ENCODE results near the gene AP2A2. TPM values are rescaled to one million over a fixed set of nuclear protein-coding genes. Genes with fewer than 3 reads are reported as not detected.
"Not testable (repeated sequence)": the region's sequence is repeated elsewhere in the genome, so short reads cannot be mapped to it uniquely, and the experiment has no call there.

The AP2A2 gene
- total RNA-seq, 2 experiments from 2014 or later, result 36.3 to 52.2 TPM

- no peak for DNase-seq
- Mint-ChIP-seq H3K4me1 (no peaks in the 10 kb centered on the region), H3K27ac (no peak overlapping the region), H3K4me3 (no peak overlapping the region), H3K9me3 (ENCODE audit: low read depth) (no peaks in the 10 kb centered on the region), H3K27me3 (no peaks in the 10 kb centered on the region), H3K36me3 (no peaks in the 10 kb centered on the region)
- no peak for ATAC-seq
- CTCF ChIA-PET, result no interaction called here
These were observed 84.3 kb downstream of the AP2A2 start for GRCh38 chr11:1009991-1010390.

GRCh38 chr11:1010551-1011319 is 85.1 kb downstream of the AP2A2 start:
- Mint-ChIP-seq H3K27ac (no peak overlapping the region), H3K27me3 (no peaks in the 10 kb centered on the region), H3K4me3 (no peak overlapping the region), H3K36me3 (no peaks in the 10 kb centered on the region), H3K4me1 (no peaks in the 10 kb centered on the region), H3K9me3 (ENCODE audit: low read depth) (no peaks in the 10 kb centered on the region)
- DNase-seq (no peak), ATAC-seq (no peak)
- CTCF ChIA-PET, result no interaction called here

- Mint-ChIP-seq H3K4me1 (no peaks in the 10 kb centered on the region), H3K36me3 (no peaks in the 10 kb centered on the region), H3K27ac (no peak overlapping the region), H3K4me3 (no peak overlapping the region), H3K27me3 (no peaks in the 10 kb centered on the region), H3K9me3 (ENCODE audit: low read depth) (no peaks in the 10 kb centered on the region)
- DNase-seq, result no peak
- ATAC-seq, result no peak
- CTCF ChIA-PET, result no interaction called here
These were observed 85.6 kb downstream of the AP2A2 start for GRCh38 chr11:1011320-1011698.

GRCh38 chr11:1012291-1012690 is 86.6 kb downstream of the AP2A2 start:
- Mint-ChIP-seq H3K4me3 (no peak overlapping the region), H3K27ac (no peak overlapping the region), H3K9me3 (ENCODE audit: low read depth) (peaks cover 9% of the 10 kb centered on the region), H3K36me3 (no peaks in the 10 kb centered on the region), H3K27me3 (no peaks in the 10 kb centered on the region), H3K4me1 (peaks cover 9% of the 10 kb centered on the region)
- ATAC-seq (no peak), DNase-seq (no peak)
- CTCF ChIA-PET, result no interaction called here

GRCh38 chr11:1012740-1013630 is 87.3 kb downstream of the AP2A2 start:
- no peaks in the 10 kb centered on the region for H3K36me3 Mint-ChIP-seq
- H3K27me3 Mint-ChIP-seq, result no peaks in the 10 kb centered on the region
- no peak overlapping the region for H3K27ac Mint-ChIP-seq
- CTCF ChIA-PET, result no interaction called here
- H3K4me1 Mint-ChIP-seq, result peaks cover 14% of the 10 kb centered on the region
- ATAC-seq (no peak), DNase-seq (no peak)
- H3K9me3 Mint-ChIP-seq (ENCODE audit: low read depth), result peaks cover 14% of the 10 kb centered on the region
- H3K4me3 Mint-ChIP-seq, result no peak overlapping the region

- no peak for ATAC-seq
- no peak for DNase-seq
- no peaks in the 10 kb centered on the region for H3K27me3 Mint-ChIP-seq
These were observed 87.9 kb downstream of the AP2A2 start for GRCh38 chr11:1013631-1013935.

GRCh38 chr11:1014276-1014675 is 88.6 kb downstream of the AP2A2 start:
- ATAC-seq (no peak), DNase-seq (no peak)
- H3K27ac Mint-ChIP-seq, result no peak overlapping the region
- CTCF ChIA-PET, result no interaction called here
- H3K36me3 Mint-ChIP-seq, result no peaks in the 10 kb centered on the region
- peaks cover 17% of the 10 kb centered on the region for H3K4me1 Mint-ChIP-seq
- H3K9me3 Mint-ChIP-seq (ENCODE audit: low read depth), result peaks cover 14% of the 10 kb centered on the region
- H3K27me3 Mint-ChIP-seq, result no peaks in the 10 kb centered on the region
- H3K4me3 Mint-ChIP-seq, result no peak overlapping the region

More at GRCh38 chr11:1013631-1013935, 87.9 kb downstream of the AP2A2 start:
- peaks cover 17% of the 10 kb centered on the region for H3K4me1 Mint-ChIP-seq
- CTCF ChIA-PET, result no interaction called here
- no peak overlapping the region for H3K4me3 Mint-ChIP-seq
- H3K36me3 Mint-ChIP-seq, result no peaks in the 10 kb centered on the region
- no peak overlapping the region for H3K27ac Mint-ChIP-seq
- peaks cover 14% of the 10 kb centered on the region for H3K9me3 Mint-ChIP-seq (ENCODE audit: low read depth)

- H3K4me1 Mint-ChIP-seq, result peaks cover 17% of the 10 kb centered on the region
- ATAC-seq, result no peak
- CTCF ChIA-PET, result interaction anchor here (0.5 kb wide), 1 partner anchor 326 kb away, joined by 4 read pairs; no protein-coding TSS in a partner anchor
- no peak for DNase-seq
- H3K27ac Mint-ChIP-seq, result no peak overlapping the region
- H3K9me3 Mint-ChIP-seq (ENCODE audit: low read depth), result peaks cover 14% of the 10 kb centered on the region
- no peak overlapping the region for H3K4me3 Mint-ChIP-seq
- no peaks in the 10 kb centered on the region for H3K27me3 Mint-ChIP-seq
- H3K36me3 Mint-ChIP-seq, result no peaks in the 10 kb centered on the region
These were observed 89.4 kb downstream of the AP2A2 start for GRCh38 chr11:1015064-1015463.

- H3K9me3 Mint-ChIP-seq (ENCODE audit: low read depth), result peaks cover 14% of the 10 kb centered on the region
- no peak overlapping the region for H3K27ac Mint-ChIP-seq
- no peak for ATAC-seq
- no peak for DNase-seq
- H3K4me1 Mint-ChIP-seq, result peaks cover 17% of the 10 kb centered on the region
- H3K27me3 Mint-ChIP-seq, result no peaks in the 10 kb centered on the region
- no peak overlapping the region for H3K4me3 Mint-ChIP-seq
- CTCF ChIA-PET, result no interaction called here
- no peaks in the 10 kb centered on the region for H3K36me3 Mint-ChIP-seq
These were observed 90.3 kb downstream of the AP2A2 start for GRCh38 chr11:1015826-1016545.

- Mint-ChIP-seq H3K9me3 (ENCODE audit: low read depth) (peaks cover 14% of the 10 kb centered on the region), H3K4me1 (peaks cover 17% of the 10 kb centered on the region)
- H3K27ac Mint-ChIP-seq, H3K4me3 Mint-ChIP-seq, H3K36me3 Mint-ChIP-seq, ATAC-seq, CTCF ChIA-PET, H3K27me3 Mint-ChIP-seq, DNase-seq: not testable (repeated sequence)
These were observed 91.0 kb downstream of the AP2A2 start for GRCh38 chr11:1016610-1017126.

GRCh38 chr11:1017269-1018005 is 91.8 kb downstream of the AP2A2 start:
- ATAC-seq, result no peak
- Mint-ChIP-seq H3K36me3 (no peaks in the 10 kb centered on the region), H3K4me1 (peaks cover 17% of the 10 kb centered on the region), H3K4me3 (no peak overlapping the region), H3K27ac (no peak overlapping the region), H3K9me3 (ENCODE audit: low read depth) (peaks cover 14% of the 10 kb centered on the region), H3K27me3 (no peaks in the 10 kb centered on the region)
- CTCF ChIA-PET, result no interaction called here
- no peak for DNase-seq

- no peak for DNase-seq
- H3K4me3 Mint-ChIP-seq, result no peak overlapping the region
- H3K27ac Mint-ChIP-seq, result no peak overlapping the region
- ATAC-seq, result no peak
- peaks cover 17% of the 10 kb centered on the region for H3K4me1 Mint-ChIP-seq
- H3K9me3 Mint-ChIP-seq (ENCODE audit: low read depth), result peaks cover 14% of the 10 kb centered on the region
- H3K27me3 Mint-ChIP-seq, result no peaks in the 10 kb centered on the region
- H3K36me3 Mint-ChIP-seq, result no peaks in the 10 kb centered on the region
- CTCF ChIA-PET, result no interaction called here
These were observed 92.4 kb downstream of the AP2A2 start for GRCh38 chr11:1018091-1018490.

All from activated CD8-positive, alpha-beta memory T cell treated with anti-CD3 and anti-CD28 coated beads, Interleukin-2, amount 10 ng/mL, durations not matched to agents 7 days and 5 days (primary cell).